Melanocyte of skin (primary cell): ENCODE measurements around the gene MAP2K3. TPM values are rescaled to one million over a fixed set of nuclear protein-coding genes. Genes with fewer than 3 reads are reported as not detected.

ENCODE experiments used
- total RNA-seq, 2 donors: library from RNA; depleted of rRNA; stranded (reverse); fragments of >200 nt; gene quantifications; 2 replicates each; pipeline ENCODE4 v1.2.3, GENCODE V29; 2012

MAP2K3 gene
- 10 to 100 TPM; 20.0 to 31.6 TPM for total RNA-seq

GRCh38 chr17:21284319-21285163, at the start of gene MAP2K3:
TSS of gene MAP2K3 (plus strand) at chr17:21284711. CDS start at chr17:21284921, 210 bp downstream.

GRCh38 chr17:21252796-21253645, 31.5 kb upstream of the MAP2K3 start, which contains the start of gene NATD1:
TSS of gene NATD1 (minus strand) at chr17:21253410. CDS start at chr17:21253264, 146 bp downstream.

Other genes with a start within 250 kb of the MAP2K3 start
- 100 to 1,000 TPM; 221 to 226 TPM for gene USP22, start 241.7 kb upstream of the MAP2K3 start, total RNA-seq
- 10 to 100 TPM; 26.0 to 27.2 TPM for gene DHRS7B, start 157.7 kb upstream of the MAP2K3 start, total RNA-seq
- 10 to 100 TPM; 15.8 to 28.3 TPM for gene TMEM11, start 70.5 kb upstream of the MAP2K3 start, total RNA-seq
- gene NATD1, start 31.3 kb upstream of the MAP2K3 start, total RNA-seq, result 1 to 10 TPM; 2.0 to 3.4 TPM
- gene KCNJ12, start 91.6 kb downstream of the MAP2K3 start, total RNA-seq, result under 1 TPM; 0.34 to 1.00 TPM